ENCODE measurements around the gene CHRNA5. TPM values are rescaled to one million over a fixed set of nuclear protein-coding genes. Genes with fewer than 3 reads are reported as not detected.
A peak's percentile ranks its signal among the peaks of the same experiment; 100 is the strongest.

CHRNA5 gene
- total RNA-seq, 2 experiments from 2014 or later: 2.4 to 4.0 TPM

- Mint-ChIP-seq H3K36me3 (ENCODE audit: low read depth) (no peaks in the 10 kb centered on the region), H3K27ac (peak overlapping the region; percentile 43), H3K4me3 (no peak overlapping the region), H3K4me1 (peaks cover 3% of the 10 kb centered on the region), H3K27me3 (peaks cover 32% of the 10 kb centered on the region), H3K9me3 (no peaks in the 10 kb centered on the region)
- ChIA-PET CTCF (interaction anchor here (0.6 kb wide), 1 partner anchor 131 kb away, joined by 3 read pairs; no protein-coding TSS in a partner anchor), POLR2A (no interaction called here)
- no peak for DNase-seq
Measured at GRCh38 chr15:78626381-78626995, 61.2 kb downstream of the CHRNA5 start.

- Mint-ChIP-seq H3K4me3 (no peak overlapping the region), H3K36me3 (ENCODE audit: low read depth) (no peaks in the 10 kb centered on the region), H3K9me3 (no peaks in the 10 kb centered on the region), H3K4me1 (no peaks in the 10 kb centered on the region), H3K27me3 (peaks cover 23% of the 10 kb centered on the region), H3K27ac (no peak overlapping the region)
- DNase-seq: no peak
- CTCF ChIA-PET: interaction anchor here (0.6 kb wide), 1 partner anchor 130 kb away, joined by 3 read pairs; no protein-coding TSS in a partner anchor
- POLR2A ChIA-PET: no interaction called here
Measured at GRCh38 chr15:78627348-78627747, 62.0 kb downstream of the CHRNA5 start.

GRCh38 chr15:78628227-78628626, 62.9 kb downstream of the CHRNA5 start:
- CTCF ChIA-PET: interaction anchor here (1.3 kb wide), 1 partner anchor 10 kb away, joined by 3 read pairs; no protein-coding TSS in a partner anchor
- H3K4me1 Mint-ChIP-seq: no peaks in the 10 kb centered on the region
- no peak overlapping the region for H3K4me3 Mint-ChIP-seq
- peaks cover 5% of the 10 kb centered on the region for H3K9me3 Mint-ChIP-seq
- peaks cover 15% of the 10 kb centered on the region for H3K27me3 Mint-ChIP-seq
- no peaks in the 10 kb centered on the region for H3K36me3 Mint-ChIP-seq (ENCODE audit: low read depth)
- POLR2A ChIA-PET: no interaction called here
- no peak for DNase-seq
- no peak overlapping the region for H3K27ac Mint-ChIP-seq

GRCh38 chr15:78629031-78629715, 63.9 kb downstream of the CHRNA5 start:
- ChIA-PET CTCF (interaction anchor here (1.3 kb wide), 1 partner anchor 9 kb away, joined by 3 read pairs; no protein-coding TSS in a partner anchor), POLR2A (no interaction called here)
- Mint-ChIP-seq H3K4me1 (no peaks in the 10 kb centered on the region), H3K27ac (no peak overlapping the region), H3K36me3 (ENCODE audit: low read depth) (no peaks in the 10 kb centered on the region), H3K4me3 (no peak overlapping the region), H3K27me3 (peaks cover 9% of the 10 kb centered on the region), H3K9me3 (peaks cover 9% of the 10 kb centered on the region)
- no peak for DNase-seq

GRCh38 chr15:78629716-78630065, 64.4 kb downstream of the CHRNA5 start:
- CTCF ChIA-PET: no interaction called here
- DNase-seq: no peak
- POLR2A ChIA-PET: no interaction called here
- H3K36me3 Mint-ChIP-seq (ENCODE audit: low read depth): no peaks in the 10 kb centered on the region
- no peak overlapping the region for H3K27ac Mint-ChIP-seq
- peaks cover 8% of the 10 kb centered on the region for H3K27me3 Mint-ChIP-seq
- peaks cover 9% of the 10 kb centered on the region for H3K9me3 Mint-ChIP-seq
- no peaks in the 10 kb centered on the region for H3K4me1 Mint-ChIP-seq
- no peak overlapping the region for H3K4me3 Mint-ChIP-seq

GRCh38 chr15:78630886-78631633, 65.7 kb downstream of the CHRNA5 start:
- no peak for DNase-seq
- Mint-ChIP-seq H3K36me3 (ENCODE audit: low read depth) (no peaks in the 10 kb centered on the region), H3K27me3 (peaks cover 8% of the 10 kb centered on the region), H3K4me3 (no peak overlapping the region), H3K9me3 (peaks cover 9% of the 10 kb centered on the region), H3K27ac (no peak overlapping the region), H3K4me1 (no peaks in the 10 kb centered on the region)
- ChIA-PET POLR2A (no interaction called here), CTCF (no interaction called here)

- no peak overlapping the region for H3K27ac Mint-ChIP-seq
- H3K4me1 Mint-ChIP-seq: no peaks in the 10 kb centered on the region
- peaks cover 9% of the 10 kb centered on the region for H3K9me3 Mint-ChIP-seq
- no peaks in the 10 kb centered on the region for H3K36me3 Mint-ChIP-seq (ENCODE audit: low read depth)
- no peak for DNase-seq
- POLR2A ChIA-PET: no interaction called here
- CTCF ChIA-PET: no interaction called here
- H3K27me3 Mint-ChIP-seq: no peaks in the 10 kb centered on the region
- no peak overlapping the region for H3K4me3 Mint-ChIP-seq
Measured at GRCh38 chr15:78633348-78633747, 68.0 kb downstream of the CHRNA5 start.

GRCh38 chr15:78634210-78635145, 69.2 kb downstream of the CHRNA5 start:
- ChIA-PET POLR2A (interaction anchor here (0.7 kb wide), 1 partner anchor 198 kb away, joined by 3 read pairs; no protein-coding TSS in a partner anchor), CTCF (no interaction called here)
- Mint-ChIP-seq H3K4me3 (no peak overlapping the region), H3K36me3 (ENCODE audit: low read depth) (no peaks in the 10 kb centered on the region), H3K27me3 (no peaks in the 10 kb centered on the region), H3K9me3 (peaks cover 9% of the 10 kb centered on the region), H3K4me1 (no peaks in the 10 kb centered on the region), H3K27ac (no peak overlapping the region)
- DNase-seq: no peak

GRCh38 chr15:78635346-78635745, 70.0 kb downstream of the CHRNA5 start:
- Mint-ChIP-seq H3K27ac (no peak overlapping the region), H3K4me1 (no peaks in the 10 kb centered on the region), H3K27me3 (peaks cover under 1% of the 10 kb centered on the region), H3K9me3 (peaks cover 9% of the 10 kb centered on the region), H3K4me3 (no peak overlapping the region), H3K36me3 (ENCODE audit: low read depth) (no peaks in the 10 kb centered on the region)
- ChIA-PET CTCF (interaction anchor here (0.7 kb wide), 1 partner anchor 37 kb away, joined by 3 read pairs; no protein-coding TSS in a partner anchor), POLR2A (no interaction called here)
- no peak for DNase-seq

- no peak for DNase-seq
- no peak overlapping the region for H3K4me3 Mint-ChIP-seq
- CTCF ChIA-PET: no interaction called here
- H3K9me3 Mint-ChIP-seq: peaks cover 9% of the 10 kb centered on the region
- H3K4me1 Mint-ChIP-seq: peaks cover 6% of the 10 kb centered on the region
- POLR2A ChIA-PET: no interaction called here
- peaks cover 5% of the 10 kb centered on the region for H3K27me3 Mint-ChIP-seq
- H3K27ac Mint-ChIP-seq: no peak overlapping the region
- no peaks in the 10 kb centered on the region for H3K36me3 Mint-ChIP-seq (ENCODE audit: low read depth)
Measured at GRCh38 chr15:78636378-78636859, 71.1 kb downstream of the CHRNA5 start.

GRCh38 chr15:78637776-78638435, 72.6 kb downstream of the CHRNA5 start:
- DNase-seq: no peak
- peaks cover 14% of the 10 kb centered on the region for H3K27me3 Mint-ChIP-seq
- peaks cover 7% of the 10 kb centered on the region for H3K9me3 Mint-ChIP-seq
- ChIA-PET POLR2A (no interaction called here), CTCF (interaction anchor here (0.8 to 1.1 kb wide), 2 partner anchors 10 to 30 kb away, joined by 3 read pairs; no protein-coding TSS in a partner anchor)
- no peaks in the 10 kb centered on the region for H3K36me3 Mint-ChIP-seq (ENCODE audit: low read depth)
- H3K4me3 Mint-ChIP-seq: no peak overlapping the region
- H3K4me1 Mint-ChIP-seq: peaks cover 13% of the 10 kb centered on the region
- H3K27ac Mint-ChIP-seq: no peak overlapping the region
